Neural cell (in vitro differentiated cells): Measurements from ENCODE around the gene PIAS1.
"Not testable (repeated sequence)": the region's sequence is repeated elsewhere in the genome, so short reads cannot be mapped to it uniquely, and the experiment has no call there.

ENCODE experiments used
- CTCF ChIP-seq: fragments of 450-650 bp; IDR thresholded peaks from 2 replicates; pipeline ENCODE4 v1.5.1; 2014; ENCODE audit warnings: antibody characterized with exemption, mild to moderate bottlenecking, moderate library complexity; ENCODE audit not compliant: poor library complexity, severe bottlenecking
- EP300 ChIP-seq: fragments of 450-650 bp; conservative IDR thresholded peaks from 2 replicates; pipeline ENCODE4 v1.6.1; 2014; ENCODE audit warnings: antibody characterized with exemption, mild to moderate bottlenecking, moderate library complexity; ENCODE audit not compliant: poor library complexity, severe bottlenecking
- EZH2 ChIP-seq: fragments of 200-600, 300-800 bp; shearing (Covaris generic), sonication (generic); IDR thresholded peaks from 2 replicates; pipeline ENCODE4 v1.6.1; 2014; ENCODE audit warnings: antibody characterized with exemption, low read length, borderline replicate concordance, mild to moderate bottlenecking; ENCODE audit not compliant: insufficient read depth, poor library complexity, severe bottlenecking
- RAD21 ChIP-seq: fragments of 450-650 bp; conservative IDR thresholded peaks from 2 replicates; pipeline ENCODE4 v1.6.1; 2014; ENCODE audit warnings: antibody characterized with exemption, mild to moderate bottlenecking, moderate library complexity
- REST ChIP-seq: IDR thresholded peaks from 2 replicates; pipeline ENCODE4 v1.6.1; 2012; ENCODE audit warnings: borderline replicate concordance
- TAF1 ChIP-seq: IDR thresholded peaks from 2 replicates; pipeline ENCODE4 v1.6.1; 2012; ENCODE audit warnings: low read depth

- not testable (repeated sequence) for TF ChIP-seq CTCF, EP300, EZH2, REST, RAD21, TAF1
Observed at GRCh38 chr15:68172037-68172436, 117.9 kb downstream of the PIAS1 start.
